Omental fat pad (tissue), 4 donors: Measurements from ENCODE around the gene CRHR2. TPM values are rescaled to one million over a fixed set of nuclear protein-coding genes. Genes with fewer than 3 reads are reported as not detected.

Source experiments
- ATAC-seq: fragments of 150-250 bp; one replicate; pipeline ENCODE4 v1.9.1; 2016; ENCODE audit warnings: mild to moderate bottlenecking, moderate library complexity; ENCODE audit not compliant: low FRiP score
- DNase-seq: peaks from one replicate; pipeline ENCODE4 v3.0.0-alpha.2; 2019; ENCODE audit warnings: low spot score
- total RNA-seq, 4 donors: library from RNA; depleted of rRNA; stranded (reverse); fragments of >200 nt; gene quantifications; one replicate each; pipeline ENCODE4 v1.1.0, GENCODE V29; 2016
- TF ChIP-seq, protein P1 (sequence below), 3 donors: fragments of 450-650 bp; IDR thresholded peaks; one replicate each; pipeline ENCODE4 v1.5.1; 2016 to 2017; ENCODE audit warnings: antibody characterized with exemption in 3 of 3, mild to moderate bottlenecking in 3 of 3, moderate library complexity in 2 of 3

Gene CRHR2
- total RNA-seq, 4 donors from 2014 or later = 0.95 TPM; not detected in 3

DNA sequence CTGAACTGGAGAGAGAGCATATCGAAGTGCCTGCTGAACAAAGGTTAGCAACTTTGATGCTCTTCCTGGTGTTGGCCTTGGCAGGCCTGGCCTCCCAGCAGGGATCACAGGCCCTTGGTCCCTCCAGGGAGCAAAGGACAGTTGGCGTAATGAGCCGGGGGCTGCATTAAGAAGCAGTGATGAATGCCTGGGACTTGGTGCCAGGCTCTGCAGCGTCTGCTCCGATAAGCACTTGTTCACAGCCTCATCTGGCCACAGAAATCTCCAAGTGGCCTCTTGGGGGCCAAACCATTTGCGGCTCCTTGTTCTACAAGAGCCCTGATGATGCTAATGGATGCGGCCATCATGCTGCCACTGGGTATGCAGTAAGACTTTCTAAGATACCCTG lies 31.8 kb downstream of the CRHR2 start:
- TF ChIP-seq, protein P1, sequence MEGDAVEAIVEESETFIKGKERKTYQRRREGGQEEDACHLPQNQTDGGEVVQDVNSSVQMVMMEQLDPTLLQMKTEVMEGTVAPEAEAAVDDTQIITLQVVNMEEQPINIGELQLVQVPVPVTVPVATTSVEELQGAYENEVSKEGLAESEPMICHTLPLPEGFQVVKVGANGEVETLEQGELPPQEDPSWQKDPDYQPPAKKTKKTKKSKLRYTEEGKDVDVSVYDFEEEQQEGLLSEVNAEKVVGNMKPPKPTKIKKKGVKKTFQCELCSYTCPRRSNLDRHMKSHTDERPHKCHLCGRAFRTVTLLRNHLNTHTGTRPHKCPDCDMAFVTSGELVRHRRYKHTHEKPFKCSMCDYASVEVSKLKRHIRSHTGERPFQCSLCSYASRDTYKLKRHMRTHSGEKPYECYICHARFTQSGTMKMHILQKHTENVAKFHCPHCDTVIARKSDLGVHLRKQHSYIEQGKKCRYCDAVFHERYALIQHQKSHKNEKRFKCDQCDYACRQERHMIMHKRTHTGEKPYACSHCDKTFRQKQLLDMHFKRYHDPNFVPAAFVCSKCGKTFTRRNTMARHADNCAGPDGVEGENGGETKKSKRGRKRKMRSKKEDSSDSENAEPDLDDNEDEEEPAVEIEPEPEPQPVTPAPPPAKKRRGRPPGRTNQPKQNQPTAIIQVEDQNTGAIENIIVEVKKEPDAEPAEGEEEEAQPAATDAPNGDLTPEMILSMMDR (IDR thresholded peaks at IDR 0.05) = no peak
- peak; percentile 13 for DNase-seq

DNA sequence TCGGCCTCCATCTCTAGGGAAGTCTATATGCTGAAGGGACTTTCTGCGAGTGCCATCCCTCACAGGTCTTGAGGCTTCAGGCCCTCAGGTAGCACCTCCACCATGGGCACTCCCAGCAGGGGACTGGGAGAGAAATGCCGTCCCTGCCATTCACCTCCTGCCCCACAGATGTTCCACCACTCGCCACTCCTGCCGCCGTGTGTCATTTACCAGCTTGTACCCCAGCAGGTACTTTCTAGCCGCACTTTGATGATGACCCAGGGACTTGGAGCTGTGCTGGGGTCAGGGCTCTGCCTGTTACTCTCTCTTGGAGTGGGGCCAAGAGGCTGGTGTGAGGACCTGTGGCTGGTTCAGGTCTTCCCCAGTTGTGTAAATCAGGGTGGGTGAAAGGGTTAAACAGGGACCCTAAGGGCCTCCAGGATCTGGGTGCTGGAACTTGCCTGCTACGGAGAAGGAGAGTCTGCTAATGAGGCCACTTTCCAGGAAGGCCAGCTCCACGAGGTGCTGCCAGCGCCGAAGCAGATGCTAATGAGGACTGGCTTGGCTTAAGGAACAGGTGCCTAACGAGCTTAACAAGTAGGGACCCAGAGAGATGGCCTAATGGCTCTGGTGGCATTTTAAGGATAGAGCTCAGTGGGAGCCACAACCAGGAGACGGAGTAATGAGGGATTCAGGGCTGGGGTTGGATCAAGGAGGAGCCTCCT lies 32.4 kb downstream of the CRHR2 start:
- no peak for ATAC-seq
- DNase-seq = no peak
- TF ChIP-seq, protein P1 (IDR thresholded peaks at IDR 0.05) = no peak

More for the DNA sequence above, 31.8 kb downstream of the CRHR2 start:
- ATAC-seq = no peak

DNA sequence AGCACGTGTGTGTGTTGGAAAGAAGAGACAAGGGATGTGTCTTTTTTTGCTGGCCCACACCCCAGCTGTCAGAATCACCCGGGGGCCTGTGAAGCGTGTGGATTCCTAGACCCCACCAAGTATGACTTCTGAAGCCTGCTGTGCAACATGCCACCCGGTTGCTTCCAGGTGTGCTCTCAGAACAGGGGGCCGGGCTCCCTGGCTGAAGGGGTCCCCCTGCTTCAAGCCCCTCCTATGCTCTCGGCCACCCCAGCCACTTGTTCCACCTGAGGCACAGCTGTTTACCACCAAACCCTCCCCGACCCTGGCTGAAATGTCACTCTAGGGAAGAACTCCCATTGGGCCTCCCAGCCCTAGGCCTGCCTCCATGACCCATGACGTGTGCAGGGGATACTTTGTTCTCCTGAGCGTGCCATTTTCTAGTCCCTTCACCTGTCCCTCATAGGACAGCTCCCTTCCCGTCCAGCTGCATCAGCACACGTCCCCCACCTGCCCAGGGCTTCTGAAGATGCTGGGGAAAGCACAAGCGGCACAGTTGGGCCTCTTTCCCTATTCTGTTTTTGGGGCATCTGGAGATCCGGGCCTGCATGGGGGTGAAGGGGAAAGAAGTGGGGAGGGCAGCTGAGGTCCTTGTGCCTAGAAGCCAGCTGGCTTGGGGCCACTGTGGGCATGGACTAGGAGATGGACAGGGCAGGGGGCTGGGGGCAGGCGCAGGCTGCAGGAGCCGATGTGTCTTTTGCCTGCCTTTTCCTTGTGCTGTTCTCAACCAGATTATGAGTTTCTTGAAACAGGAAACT lies 33.3 kb downstream of the CRHR2 start:
- TF ChIP-seq, protein P1 (IDR thresholded peaks at IDR 0.05) = no peak
- no peak for ATAC-seq
- DNase-seq = no peak

DNA sequence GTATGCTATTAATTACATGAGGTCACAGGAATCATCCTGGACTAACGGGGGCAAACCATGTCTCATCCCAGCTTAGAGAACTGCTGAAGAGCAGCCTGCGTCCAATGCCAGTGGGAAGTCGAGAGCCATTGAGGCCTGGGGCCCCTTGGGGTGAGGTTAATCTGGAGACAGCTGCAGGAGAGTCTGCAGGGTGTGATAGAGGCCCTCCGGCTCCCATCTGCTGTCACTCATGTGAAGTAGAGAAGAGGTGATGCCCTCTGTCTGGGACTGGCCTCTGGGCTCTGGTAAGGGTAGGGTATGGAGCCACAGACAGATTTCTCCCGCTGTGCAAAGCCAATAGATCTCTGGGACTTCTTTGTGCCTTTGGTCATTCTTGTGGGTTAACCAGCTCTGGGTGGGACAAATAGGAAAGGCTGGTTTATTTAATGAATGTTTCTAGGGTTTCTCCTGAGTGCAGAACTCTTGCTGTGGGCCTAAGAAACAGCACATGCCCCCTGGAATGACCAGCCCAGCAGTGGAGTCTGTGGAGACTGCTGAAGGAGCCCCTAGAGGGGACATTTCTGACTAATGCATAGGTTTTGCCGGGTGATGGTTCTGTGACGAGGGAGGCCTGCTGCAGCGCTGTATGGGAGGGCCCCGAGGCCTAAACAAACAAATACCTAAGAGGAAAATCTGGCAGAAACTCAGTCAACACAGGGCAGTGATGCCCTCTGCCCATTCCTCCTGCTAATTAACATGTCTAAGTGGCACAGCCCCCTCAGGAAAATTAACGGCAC lies 34.5 kb downstream of the CRHR2 start:
- DNase-seq (no peak), ATAC-seq (no peak)
- TF ChIP-seq, protein P1 (IDR thresholded peaks at IDR 0.05) = no peak

DNA sequence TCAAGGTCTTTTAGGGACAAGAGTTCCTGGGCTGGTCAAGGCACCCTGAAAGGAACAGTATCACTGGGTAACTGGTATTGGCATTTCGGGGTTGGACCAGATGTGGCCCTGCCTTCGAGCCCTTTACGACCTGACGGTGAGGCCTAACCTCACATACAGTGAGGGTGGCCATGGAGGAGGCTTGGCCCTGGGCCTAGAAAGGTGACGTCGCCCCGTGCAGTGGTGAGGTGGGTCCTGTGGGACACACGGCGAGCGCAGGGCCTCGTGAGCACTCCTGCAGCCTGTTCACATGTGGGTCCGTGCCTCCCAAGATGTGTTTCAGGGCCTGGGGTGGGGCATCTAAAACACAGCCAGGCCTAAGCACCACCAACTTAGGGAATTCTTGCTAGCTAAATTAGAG lies 36.1 kb downstream of the CRHR2 start:
- DNase-seq = no peak
- ATAC-seq = no peak
- TF ChIP-seq, protein P1 (IDR thresholded peaks at IDR 0.05) = no peak

DNA sequence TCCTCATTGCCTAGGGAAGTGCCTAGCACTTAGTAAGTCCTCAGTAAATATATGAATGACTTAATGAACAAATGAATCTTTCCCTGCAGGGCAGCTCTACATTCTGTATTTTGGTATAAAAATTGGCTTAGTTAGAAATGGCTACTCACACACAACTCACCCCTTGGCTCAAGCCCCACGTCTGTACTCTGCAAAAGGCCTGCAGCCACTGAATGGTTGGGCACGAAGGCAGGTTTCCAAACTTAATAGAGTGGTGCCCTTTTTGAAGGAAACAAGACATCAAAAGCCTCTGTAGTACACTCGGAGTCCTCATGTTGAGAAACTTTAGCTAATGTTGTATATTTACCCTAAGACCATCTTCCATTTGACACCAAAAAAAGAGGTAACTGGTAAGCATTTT lies 36.6 kb downstream of the CRHR2 start:
- no peak for DNase-seq
- TF ChIP-seq, protein P1 (IDR thresholded peaks at IDR 0.05) = no peak
- no peak for ATAC-seq
